Lower leg skin (tissue), 4 donors: ENCODE results near the gene RSPH9. TPM values are rescaled to one million over a fixed set of nuclear protein-coding genes. Genes with fewer than 3 reads are reported as not detected.

Experiments
- DNase-seq, 2 donors: peaks; one replicate each; pipeline ENCODE4 v3.0.0-alpha.2; 2019; ENCODE audit warnings: low spot score in 2 of 2
- H3K4me3 ChIP-seq: fragments of 200-600 bp; sonication (generic); 2 replicates; pipeline ENCODE4 v1.5.1; 2017; ENCODE audit warnings: mild to moderate bottlenecking, low read depth; ENCODE audit not compliant: poor library complexity, severe bottlenecking
- POLR2A ChIP-seq, 2 donors: fragments of 450-650 bp; IDR thresholded peaks; one replicate each; pipeline ENCODE4 v1.6.1; 2016 to 2017; ENCODE audit warnings: antibody characterized with exemption in 2 of 2, mild to moderate bottlenecking in 1 of 2, moderate library complexity in 1 of 2
- WGBS, 2 donors: methylation state at CpG; one replicate each; pipeline ENCODE4 v1.1.5; 2018; 5-methylcytosine and 5-hydroxymethylcytosine counted together
- intact Hi-C: fragments of 100-400 bp; cut with DNase I; formaldehyde crosslinking; loops from one replicate; pipeline ENCODE4 v1.15.0; 2023; ENCODE audit warnings: low total_unique reads
- total RNA-seq, 4 donors: library from RNA; depleted of rRNA; stranded (reverse); fragments of >200 nt; gene quantifications; one replicate each; pipeline ENCODE4 v1.1.0, GENCODE V29; 2016
- TF ChIP-seq, protein P1 (sequence below), 3 donors: fragments of 450-650 bp; IDR thresholded peaks; one replicate each; pipeline ENCODE4 v1.5.1; 2016; ENCODE audit warnings: antibody characterized with exemption in 3 of 3, mild to moderate bottlenecking in 3 of 3, moderate library complexity in 2 of 3

The RSPH9 gene
- total RNA-seq, 4 donors from 2014 or later = 0.17 to 0.42 TPM; not detected in 2

DNA sequence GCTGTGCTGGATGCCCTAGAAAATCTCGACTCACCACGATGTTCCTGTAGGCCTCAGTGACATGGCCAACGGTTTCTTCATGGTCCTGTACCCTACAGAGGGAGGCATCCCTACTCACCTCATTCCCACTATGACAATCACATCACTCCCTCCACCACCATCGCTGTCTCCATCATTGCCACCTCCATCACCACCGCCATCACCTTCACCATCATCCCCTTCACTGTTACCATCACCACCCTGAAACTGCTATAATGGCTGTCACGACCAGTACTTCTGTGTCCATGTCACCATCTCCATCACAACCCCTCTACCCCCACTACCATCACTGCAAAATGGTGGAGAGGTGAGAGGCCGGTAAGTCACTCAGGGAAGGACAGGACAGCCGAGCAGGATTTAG is 72.6 kb downstream of the RSPH9 start:
- 90 to 92% methylated on average over 8 of the region's 8 CpGs for WGBS, 2 donors
- intact Hi-C loops = loop anchor here (5.0 kb wide), 1 partner anchor 45 kb away; no protein-coding TSS in a partner anchor

DNA sequence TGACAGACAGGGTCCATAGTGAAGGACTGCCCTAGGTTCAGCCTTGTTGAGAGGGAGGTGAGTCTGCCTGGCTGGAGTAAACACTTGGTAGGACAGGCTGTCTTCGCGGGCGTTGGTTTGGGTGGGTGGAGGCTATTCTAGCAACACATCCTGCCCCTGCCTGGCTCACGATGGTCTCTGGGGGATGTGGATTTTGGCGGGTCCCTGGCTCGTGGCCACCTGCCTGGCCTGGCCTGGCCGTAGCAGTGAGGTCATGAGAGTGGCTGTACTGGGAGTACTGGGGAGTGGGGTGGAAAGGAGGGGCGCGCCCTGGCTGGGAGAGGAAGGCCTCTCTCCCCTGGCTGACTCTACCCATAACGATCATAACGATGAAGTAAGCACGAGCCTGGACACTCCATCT is 73.0 kb downstream of the RSPH9 start:
- TF ChIP-seq, protein P1, sequence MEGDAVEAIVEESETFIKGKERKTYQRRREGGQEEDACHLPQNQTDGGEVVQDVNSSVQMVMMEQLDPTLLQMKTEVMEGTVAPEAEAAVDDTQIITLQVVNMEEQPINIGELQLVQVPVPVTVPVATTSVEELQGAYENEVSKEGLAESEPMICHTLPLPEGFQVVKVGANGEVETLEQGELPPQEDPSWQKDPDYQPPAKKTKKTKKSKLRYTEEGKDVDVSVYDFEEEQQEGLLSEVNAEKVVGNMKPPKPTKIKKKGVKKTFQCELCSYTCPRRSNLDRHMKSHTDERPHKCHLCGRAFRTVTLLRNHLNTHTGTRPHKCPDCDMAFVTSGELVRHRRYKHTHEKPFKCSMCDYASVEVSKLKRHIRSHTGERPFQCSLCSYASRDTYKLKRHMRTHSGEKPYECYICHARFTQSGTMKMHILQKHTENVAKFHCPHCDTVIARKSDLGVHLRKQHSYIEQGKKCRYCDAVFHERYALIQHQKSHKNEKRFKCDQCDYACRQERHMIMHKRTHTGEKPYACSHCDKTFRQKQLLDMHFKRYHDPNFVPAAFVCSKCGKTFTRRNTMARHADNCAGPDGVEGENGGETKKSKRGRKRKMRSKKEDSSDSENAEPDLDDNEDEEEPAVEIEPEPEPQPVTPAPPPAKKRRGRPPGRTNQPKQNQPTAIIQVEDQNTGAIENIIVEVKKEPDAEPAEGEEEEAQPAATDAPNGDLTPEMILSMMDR (IDR thresholded peaks at IDR 0.05) = no peak
- TF ChIP-seq POLR2A (IDR thresholded peaks at IDR 0.05) = no peak
- H3K4me3 ChIP-seq = no peak overlapping the region
- intact Hi-C loops = loop anchor here (5.0 kb wide), 1 partner anchor 44 kb away; no protein-coding TSS in a partner anchor
- WGBS, 2 donors = 60 to 82% methylated on average over 12 of the region's 12 CpGs
- no peak for DNase-seq

More for the DNA sequence above, 72.6 kb downstream of the RSPH9 start:
- TF ChIP-seq, protein P1 (IDR thresholded peaks at IDR 0.05) = no peak
- no peak for TF ChIP-seq POLR2A (IDR thresholded peaks at IDR 0.05)
- no peak overlapping the region for H3K4me3 ChIP-seq
- DNase-seq = no peak

DNA sequence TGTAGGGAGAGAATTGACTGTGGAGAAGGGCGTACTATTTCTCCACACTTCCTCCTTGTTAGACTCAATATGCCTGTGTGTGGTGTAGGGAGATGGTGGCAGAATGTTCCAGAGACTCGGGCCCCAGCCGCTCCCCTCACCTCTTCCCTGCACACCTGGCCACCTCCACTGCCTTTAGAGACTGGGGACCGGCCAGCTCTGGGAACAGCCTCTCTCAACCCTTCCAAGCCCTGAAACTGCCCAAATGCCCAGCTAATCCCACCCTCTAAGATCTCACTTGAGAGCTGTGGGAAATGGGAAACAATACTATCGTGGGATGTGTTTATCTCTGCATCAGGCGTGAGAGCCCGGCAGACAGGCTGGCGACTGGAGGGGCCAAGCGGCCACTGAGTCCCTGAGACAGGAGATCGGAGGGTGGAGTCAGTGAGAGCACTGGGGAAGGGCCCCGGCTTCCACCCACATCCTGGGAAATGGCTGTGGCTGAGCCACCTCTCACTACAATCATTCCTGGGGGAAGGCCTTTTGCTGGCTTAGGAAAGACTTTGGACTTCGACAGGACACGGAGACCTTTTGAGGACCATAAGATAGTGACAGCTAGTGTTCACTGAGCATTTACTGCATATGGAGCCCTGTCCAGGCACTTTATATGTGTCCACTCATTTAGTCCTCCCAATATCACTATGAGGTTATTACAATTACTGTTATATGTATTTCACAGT is 73.7 kb downstream of the RSPH9 start:
- TF ChIP-seq, protein P1 (IDR thresholded peaks at IDR 0.05) = no peak
- TF ChIP-seq POLR2A (IDR thresholded peaks at IDR 0.05) = no peak
- no peak overlapping the region for H3K4me3 ChIP-seq
- intact Hi-C loops = loop anchor here (5.0 kb wide), 1 partner anchor 44 kb away; no protein-coding TSS in a partner anchor
- no peak for DNase-seq
- WGBS, 2 donors = 93 to 94% methylated on average over 13 of the region's 13 CpGs

DNA sequence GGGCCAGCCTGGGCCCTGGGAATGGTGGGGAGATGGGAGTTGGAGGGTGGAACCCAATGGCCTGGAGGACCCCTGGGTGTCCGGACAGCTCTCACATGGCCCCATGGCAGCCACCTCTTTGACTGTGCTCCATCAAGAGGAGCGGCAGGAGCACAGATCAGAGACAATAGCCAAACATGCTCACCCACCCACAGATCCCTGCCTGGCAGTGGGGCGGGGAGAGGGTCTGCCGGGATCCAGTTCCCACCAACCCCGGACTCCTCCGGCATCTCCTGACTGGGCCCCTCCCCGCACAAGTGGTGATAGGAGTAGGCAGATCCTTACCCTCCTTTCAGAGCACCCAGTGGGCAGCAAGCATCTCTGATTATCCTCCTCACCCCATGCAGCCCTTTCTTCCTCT is 74.7 kb downstream of the RSPH9 start:
- intact Hi-C loops = loop anchor here (5.0 kb wide), 1 partner anchor 43 kb away; no protein-coding TSS in a partner anchor
- 83 to 91% methylated on average over 7 of the region's 7 CpGs for WGBS, 2 donors
- TF ChIP-seq, protein P1 (IDR thresholded peaks at IDR 0.05) = no peak
- TF ChIP-seq POLR2A (IDR thresholded peaks at IDR 0.05) = no peak
- no peak for DNase-seq
- H3K4me3 ChIP-seq = no peak overlapping the region

DNA sequence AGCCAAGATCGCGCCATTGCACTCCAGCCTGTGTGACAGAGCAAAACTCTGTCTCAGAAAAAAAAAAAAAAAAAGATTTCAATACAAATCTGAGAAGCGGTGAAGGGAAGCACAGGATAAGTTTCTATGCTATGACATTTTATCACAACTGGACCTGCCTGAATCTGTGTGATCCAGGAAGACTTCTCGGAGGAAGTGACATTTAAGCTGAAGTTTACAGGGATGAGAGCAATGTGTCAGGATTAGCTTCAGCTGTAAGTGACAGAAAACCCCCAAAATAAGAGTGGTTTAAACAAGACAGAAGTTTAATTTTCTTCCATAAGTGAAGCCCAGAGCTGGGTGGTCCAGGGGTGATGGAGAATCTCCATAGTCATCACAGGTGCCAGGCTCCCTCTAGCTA is 76.2 kb downstream of the RSPH9 start:
- intact Hi-C loops = loop anchor here (5.0 kb wide), 1 partner anchor 356 kb away; no protein-coding TSS in a partner anchor
- WGBS, 2 donors = 80 to 92% methylated on average over 4 of the region's 4 CpGs
- no peak for DNase-seq
- TF ChIP-seq, protein P1 (IDR thresholded peaks at IDR 0.05) = no peak
- TF ChIP-seq POLR2A (IDR thresholded peaks at IDR 0.05) = no peak
- H3K4me3 ChIP-seq = no peak overlapping the region

Other genes with a start within 250 kb of the RSPH9 start
- 10 to 100 TPM in 3 of 4 donors, 1 to 10 TPM in 1; 9.4 to 17.9 (median 15.9) TPM for gene ABCC10, start 217.5 kb upstream of the RSPH9 start, total RNA-seq
- gene DLK2, start 189.5 kb upstream of the RSPH9 start, total RNA-seq = 10 to 100 TPM; 29.3 to 55.0 (median 39.4) TPM
- 10 to 100 TPM; 15.9 to 30.4 (median 23.8) TPM for gene TJAP1, start 167.5 kb upstream of the RSPH9 start, total RNA-seq
- gene LRRC73, start 134.7 kb upstream of the RSPH9 start, total RNA-seq = under 1 TPM in 3 of 4 donors, not detected in 1; 0.36 to 0.53 (median 0.44) TPM
- gene YIPF3, start 128.1 kb upstream of the RSPH9 start, total RNA-seq = 100 to 1,000 TPM in 1 of 4 donors, 10 to 100 TPM in 3; 82.6 to 119 (median 89.0) TPM
- gene POLR1C, start 127.9 kb upstream of the RSPH9 start, total RNA-seq = 10 to 100 TPM; 29.7 to 38.0 (median 32.4) TPM
- gene XPO5, start 69.0 kb upstream of the RSPH9 start, total RNA-seq = 10 to 100 TPM; 24.0 to 30.4 (median 27.3) TPM
- 10 to 100 TPM; 13.0 to 28.2 (median 15.7) TPM for gene POLH, start 68.9 kb upstream of the RSPH9 start, total RNA-seq
- 10 to 100 TPM; 31.1 to 39.9 (median 36.0) TPM for gene GTPBP2, start 15.8 kb upstream of the RSPH9 start, total RNA-seq
- gene MAD2L1BP, start 9.2 kb upstream of the RSPH9 start, total RNA-seq = 10 to 100 TPM; 20.8 to 31.1 (median 27.7) TPM
- gene MRPS18A, start 42.8 kb downstream of the RSPH9 start, total RNA-seq = 10 to 100 TPM; 42.5 to 56.2 (median 50.9) TPM
- 10 to 100 TPM; 36.2 to 91.3 (median 70.4) TPM for gene VEGFA, start 125.2 kb downstream of the RSPH9 start, total RNA-seq